Activated CD4-positive, alpha-beta T cell treated with anti-CD3 and anti-CD28 coated beads, Interleukin-2, amount 10 ng/mL, durations not matched to agents 7 days and 5 days (primary cell): ENCODE results near the gene TMEM247. TPM values are rescaled to one million over a fixed set of nuclear protein-coding genes. Genes with fewer than 3 reads are reported as not detected.
"Not testable (repeated sequence)": the region's sequence is repeated elsewhere in the genome, so short reads cannot be mapped to it uniquely, and the experiment has no call there.

Experiments used
- CTCF ChIA-PET: fragments of 350-600 bp; sonication (Branson Sonifier 250); formaldehyde crosslinking; loops from one replicate; lab custom pipeline; 2021; ENCODE audit warnings: antibody characterized with exemption; lab: Charles Lee
- POLR2A ChIA-PET: fragments of 350-600 bp; sonication (Branson Sonifier 250); formaldehyde crosslinking; loops from one replicate; lab custom pipeline; 2021; ENCODE audit warnings: antibody characterized with exemption; lab: Charles Lee
- DNase-seq: peaks from one replicate; pipeline ENCODE4 v3.0.0-alpha.2; 2020
- H3K27ac Mint-ChIP-seq: one replicate; pipeline ENCODE4 v1.8.0; 2021; ENCODE audit warnings: mild to moderate bottlenecking, moderate library complexity, mixed read lengths
- H3K27me3 Mint-ChIP-seq: one replicate; pipeline ENCODE4 v1.8.0; 2021; ENCODE audit warnings: mixed read lengths
- H3K36me3 Mint-ChIP-seq: one replicate; pipeline ENCODE4 v1.8.0; 2021; ENCODE audit warnings: low read depth, mixed read lengths
- H3K4me1 Mint-ChIP-seq: one replicate; pipeline ENCODE4 v1.8.0; 2021; ENCODE audit warnings: mixed read lengths
- H3K4me3 Mint-ChIP-seq: one replicate; pipeline ENCODE4 v1.8.0; 2021; ENCODE audit warnings: mild to moderate bottlenecking, moderate library complexity, mixed read lengths
- H3K9me3 Mint-ChIP-seq: one replicate; pipeline ENCODE4 v1.8.0; 2021; ENCODE audit warnings: mixed read lengths
- total RNA-seq, 2 experiments: library from RNA; stranded (reverse); gene quantifications; one replicate each; pipeline ENCODE4 v1.2.3, GENCODE V29; 2021

The TMEM247 gene
- total RNA-seq, 2 experiments from 2014 or later = not detected

GRCh38 chr2:46461011-46461674 lies 18.2 kb upstream of the TMEM247 start:
- POLR2A ChIA-PET = no interaction called here

GRCh38 chr2:46461709-46462171 lies 17.6 kb upstream of the TMEM247 start:
- ChIA-PET POLR2A (no interaction called here), CTCF (interaction anchor here (0.9 to 1.3 kb wide), 5 partner anchors 11 to 468 kb away, joined by 3 to 6 read pairs (median 3); no protein-coding TSS in a partner anchor)
- H3K36me3 Mint-ChIP-seq = no peaks in the 10 kb centered on the region
- no peaks in the 10 kb centered on the region for H3K27me3 Mint-ChIP-seq
- H3K27ac Mint-ChIP-seq = no peak overlapping the region
- no peak for DNase-seq
- peaks cover 11% of the 10 kb centered on the region for H3K4me1 Mint-ChIP-seq
- no peak overlapping the region for H3K4me3 Mint-ChIP-seq
- H3K9me3 Mint-ChIP-seq = no peaks in the 10 kb centered on the region

More at GRCh38 chr2:46461011-46461674, 18.2 kb upstream of the TMEM247 start:
- Mint-ChIP-seq H3K4me1 (peaks cover 11% of the 10 kb centered on the region), H3K9me3 (no peaks in the 10 kb centered on the region), H3K36me3 (no peaks in the 10 kb centered on the region), H3K27ac (no peak overlapping the region), H3K27me3 (no peaks in the 10 kb centered on the region), H3K4me3 (no peak overlapping the region)
- DNase-seq = peak; percentile 73
- CTCF ChIA-PET = interaction anchor here (0.7 to 1.8 kb wide), 8 partner anchors 9 to 468 kb away, joined by 3 to 6 read pairs (median 3); no protein-coding TSS in a partner anchor

- H3K27me3 Mint-ChIP-seq = no peaks in the 10 kb centered on the region
- H3K36me3 Mint-ChIP-seq = no peaks in the 10 kb centered on the region
- no peak overlapping the region for H3K4me3 Mint-ChIP-seq
- DNase-seq = no peak
- H3K4me1 Mint-ChIP-seq = peaks cover 11% of the 10 kb centered on the region
- ChIA-PET POLR2A (no interaction called here), CTCF (interaction anchor here (1.2 to 1.7 kb wide), 4 partner anchors 12 to 469 kb away, joined by 3 to 7 read pairs (median 3); no protein-coding TSS in a partner anchor)
- H3K27ac Mint-ChIP-seq = no peak overlapping the region
- no peaks in the 10 kb centered on the region for H3K9me3 Mint-ChIP-seq
Observed at GRCh38 chr2:46462936-46463335, 16.4 kb upstream of the TMEM247 start.

- Mint-ChIP-seq H3K27me3 (peaks cover 16% of the 10 kb centered on the region), H3K27ac (no peak overlapping the region), H3K4me1 (peaks cover 2% of the 10 kb centered on the region), H3K9me3 (no peaks in the 10 kb centered on the region), H3K4me3 (no peak overlapping the region), H3K36me3 (no peaks in the 10 kb centered on the region)
- ChIA-PET POLR2A (no interaction called here), CTCF (interaction anchor here (1.1 to 1.2 kb wide), 2 partner anchors 8 to 181 kb away, joined by 3 read pairs; no protein-coding TSS in a partner anchor)
- DNase-seq = no peak
Observed at GRCh38 chr2:46469116-46469515, 10.2 kb upstream of the TMEM247 start.

GRCh38 chr2:46469700-46470099 lies 9.7 kb upstream of the TMEM247 start:
- ChIA-PET POLR2A (no interaction called here), CTCF (interaction anchor here (1.2 to 1.3 kb wide), 2 partner anchors 9 to 16 kb away, joined by 3 read pairs; no protein-coding TSS in a partner anchor)
- peaks cover 18% of the 10 kb centered on the region for H3K27me3 Mint-ChIP-seq
- no peak for DNase-seq
- no peak overlapping the region for H3K4me3 Mint-ChIP-seq
- H3K36me3 Mint-ChIP-seq = peaks cover 1% of the 10 kb centered on the region
- H3K9me3 Mint-ChIP-seq = no peaks in the 10 kb centered on the region
- H3K27ac Mint-ChIP-seq = no peak overlapping the region
- H3K4me1 Mint-ChIP-seq = peaks cover 2% of the 10 kb centered on the region

GRCh38 chr2:46470114-46470628 lies 9.2 kb upstream of the TMEM247 start:
- POLR2A ChIA-PET = no interaction called here
- no peaks in the 10 kb centered on the region for H3K9me3 Mint-ChIP-seq
- no peak for DNase-seq

GRCh38 chr2:46471019-46471583 lies 8.3 kb upstream of the TMEM247 start:
- no peak overlapping the region for H3K27ac Mint-ChIP-seq
- CTCF ChIA-PET = interaction anchor here (0.6 to 0.7 kb wide), 2 partner anchors 10 to 161 kb away, joined by 4 read pairs; no protein-coding TSS in a partner anchor

More at GRCh38 chr2:46470114-46470628, 9.2 kb upstream of the TMEM247 start:
- no peak overlapping the region for H3K27ac Mint-ChIP-seq
- no peak overlapping the region for H3K4me3 Mint-ChIP-seq
- H3K27me3 Mint-ChIP-seq = peaks cover 23% of the 10 kb centered on the region
- peaks cover 5% of the 10 kb centered on the region for H3K36me3 Mint-ChIP-seq
- CTCF ChIA-PET = interaction anchor here (0.7 to 1.3 kb wide), 3 partner anchors 10 to 15 kb away, joined by 3 to 4 read pairs (median 3); no protein-coding TSS in a partner anchor
- peaks cover 2% of the 10 kb centered on the region for H3K4me1 Mint-ChIP-seq

GRCh38 chr2:46471697-46472096 lies 7.7 kb upstream of the TMEM247 start:
- POLR2A ChIA-PET = no interaction called here
- H3K9me3 Mint-ChIP-seq = peaks cover 5% of the 10 kb centered on the region
- CTCF ChIA-PET = no interaction called here

More at GRCh38 chr2:46471019-46471583, 8.3 kb upstream of the TMEM247 start:
- Mint-ChIP-seq H3K27me3 (peaks cover 26% of the 10 kb centered on the region), H3K9me3 (no peaks in the 10 kb centered on the region), H3K4me1 (peaks cover 2% of the 10 kb centered on the region), H3K36me3 (peaks cover 5% of the 10 kb centered on the region), H3K4me3 (no peak overlapping the region)
- POLR2A ChIA-PET = no interaction called here
- no peak for DNase-seq

GRCh38 chr2:46472165-46472564 lies 7.2 kb upstream of the TMEM247 start:
- H3K27ac Mint-ChIP-seq, DNase-seq, H3K4me3 Mint-ChIP-seq, H3K36me3 Mint-ChIP-seq, H3K9me3 Mint-ChIP-seq, CTCF ChIA-PET, POLR2A ChIA-PET, H3K4me1 Mint-ChIP-seq: not testable (repeated sequence)
- H3K27me3 Mint-ChIP-seq = peaks cover 31% of the 10 kb centered on the region

More at GRCh38 chr2:46471697-46472096, 7.7 kb upstream of the TMEM247 start:
- peaks cover 31% of the 10 kb centered on the region for H3K27me3 Mint-ChIP-seq
- no peak overlapping the region for H3K27ac Mint-ChIP-seq
- no peak overlapping the region for H3K4me3 Mint-ChIP-seq
- H3K4me1 Mint-ChIP-seq = peaks cover 3% of the 10 kb centered on the region
- peaks cover 9% of the 10 kb centered on the region for H3K36me3 Mint-ChIP-seq
- DNase-seq = no peak

GRCh38 chr2:46477462-46477861 lies 1.9 kb upstream of the TMEM247 start:
- Mint-ChIP-seq H3K9me3 (peaks cover 19% of the 10 kb centered on the region), H3K27ac (peak overlapping the region; percentile 65), H3K27me3 (peaks cover 27% of the 10 kb centered on the region), H3K4me1 (peaks cover 25% of the 10 kb centered on the region)
- H3K4me3 Mint-ChIP-seq, H3K36me3 Mint-ChIP-seq, CTCF ChIA-PET, POLR2A ChIA-PET: not testable (repeated sequence)
- peak; percentile 48 for DNase-seq

GRCh38 chr2:46477925-46478324 lies 1.4 kb upstream of the TMEM247 start:
- peaks cover 19% of the 10 kb centered on the region for H3K9me3 Mint-ChIP-seq
- DNase-seq = no peak
- POLR2A ChIA-PET = no interaction called here
- H3K4me1 Mint-ChIP-seq = peaks cover 25% of the 10 kb centered on the region
- CTCF ChIA-PET = no interaction called here
- H3K4me3 Mint-ChIP-seq = no peak overlapping the region
- peaks cover 25% of the 10 kb centered on the region for H3K27me3 Mint-ChIP-seq
- peaks cover 9% of the 10 kb centered on the region for H3K36me3 Mint-ChIP-seq
- peak overlapping the region; percentile 65 for H3K27ac Mint-ChIP-seq

- Mint-ChIP-seq H3K27me3 (peaks cover 5% of the 10 kb centered on the region), H3K4me1 (peaks cover 25% of the 10 kb centered on the region), H3K4me3 (no peak overlapping the region), H3K36me3 (peaks cover 4% of the 10 kb centered on the region), H3K9me3 (peaks cover 19% of the 10 kb centered on the region), H3K27ac (no peak overlapping the region)
- no peak for DNase-seq
- ChIA-PET POLR2A (no interaction called here), CTCF (interaction anchor here (0.8 to 1.4 kb wide), 4 partner anchors 10 to 85 kb away, joined by 3 to 4 read pairs (median 3); no protein-coding TSS in a partner anchor)
Observed at GRCh38 chr2:46480562-46480961, 1.2 kb downstream of the TMEM247 start.
